HG03159 (cell line): ENCODE measurements around the gene TMC7.
A peak's percentile ranks its signal among the peaks of the same experiment; 100 is the strongest.

Experiments used
- ATAC-seq: cut with Tn5 transposase; IDR thresholded peaks from one replicate; pipeline ENCODE4 v1.9.1; 2021; ENCODE audit warnings: mild to moderate bottlenecking, moderate library complexity; ENCODE audit not compliant: unreplicated experiment

The TMC7 gene

DNA sequence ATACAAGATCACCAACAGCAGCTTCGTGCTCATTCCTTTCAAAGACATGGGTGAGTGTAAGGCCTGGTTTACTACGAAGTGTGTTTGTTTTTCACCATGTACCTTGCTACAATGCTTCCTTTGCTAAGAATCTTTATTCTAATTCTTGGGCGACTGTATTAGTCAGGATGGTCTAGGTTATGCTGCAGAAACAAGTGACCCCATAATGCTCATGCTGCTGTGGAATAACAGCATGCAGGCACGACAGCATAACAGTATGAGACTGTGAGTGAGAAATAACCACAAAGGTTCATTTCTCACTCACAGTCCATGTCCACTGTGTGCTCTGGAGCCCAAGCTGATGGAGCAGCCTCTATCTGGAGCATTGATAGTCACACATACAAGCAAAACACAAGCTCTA lies 38.0 kb downstream of the TMC7 start:
- no peak for ATAC-seq

DNA sequence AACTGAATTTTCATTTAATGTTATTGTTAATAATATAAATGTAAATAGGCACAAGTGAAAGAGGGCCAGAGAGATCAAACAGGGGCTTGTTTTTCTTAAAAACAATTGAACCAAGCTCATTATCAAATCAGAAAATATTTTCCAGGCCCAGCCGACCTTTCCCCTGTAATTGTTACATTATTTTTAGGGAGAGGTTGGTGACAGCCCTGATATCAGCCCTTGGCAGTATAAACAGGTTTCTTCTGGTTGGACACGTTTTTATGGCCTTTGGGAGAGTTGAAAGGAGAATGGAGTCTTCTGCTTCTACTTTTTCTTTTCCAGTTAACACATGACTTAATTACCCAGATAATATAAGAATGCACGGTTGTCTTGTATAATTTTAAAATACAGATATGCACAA lies 43.7 kb downstream of the TMC7 start:
- no peak for ATAC-seq

DNA sequence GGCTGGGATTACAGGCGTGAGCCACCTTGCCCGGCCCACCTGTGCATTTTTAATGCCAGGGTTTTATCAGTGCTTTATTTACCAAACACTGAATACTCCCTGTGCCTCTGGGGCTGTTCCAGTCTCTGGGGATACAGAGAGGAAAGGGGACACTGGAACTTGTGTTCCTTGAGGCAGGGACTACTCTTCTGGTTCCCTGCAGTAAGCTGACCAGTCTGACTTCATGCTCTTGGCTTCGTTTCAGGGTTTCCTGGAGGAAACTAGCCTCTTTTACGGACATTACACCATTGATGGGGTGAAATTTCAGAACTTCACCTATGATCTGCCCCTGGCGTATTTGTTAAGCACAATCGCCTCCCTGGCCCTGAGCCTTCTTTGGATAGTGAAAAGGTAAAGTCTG lies 46.2 kb downstream of the TMC7 start:
- no peak for ATAC-seq

DNA sequence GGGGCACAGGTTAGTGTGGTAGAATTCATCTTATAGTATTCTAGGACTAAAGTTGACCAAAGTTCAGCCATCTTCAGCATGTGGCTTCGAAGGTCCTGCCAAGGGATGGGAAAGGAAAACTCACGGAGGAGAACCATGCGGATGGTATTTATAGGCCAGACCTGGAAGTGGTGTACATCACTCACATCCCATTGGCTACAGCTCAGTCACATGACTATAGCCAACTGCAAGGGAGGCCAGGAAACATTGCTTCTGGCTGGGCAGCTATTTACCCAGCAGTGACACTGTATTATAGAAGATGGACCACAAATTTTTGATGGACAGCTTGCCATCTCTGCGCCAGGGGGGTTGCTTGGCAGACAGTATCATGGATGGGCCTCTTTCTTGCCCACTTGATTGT lies 48.0 kb downstream of the TMC7 start:
- no peak for ATAC-seq

DNA sequence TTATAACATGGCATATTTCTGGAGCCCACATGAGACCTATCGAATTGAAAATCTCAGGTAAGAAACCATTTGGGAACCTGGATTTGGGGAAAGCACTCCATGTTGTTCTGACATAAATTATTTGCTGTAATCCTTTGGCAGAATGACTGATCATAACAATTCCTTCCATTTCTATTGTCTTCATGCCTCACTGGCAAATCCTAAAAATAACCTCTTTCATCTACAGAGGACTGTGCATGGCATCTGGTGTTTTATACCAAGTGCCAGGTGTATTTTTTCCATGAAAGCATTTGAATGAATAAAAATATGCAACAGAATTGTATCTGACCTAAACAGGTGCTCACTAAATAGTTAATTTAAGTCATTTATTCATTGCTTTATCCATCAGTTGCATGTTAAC lies 50.0 kb downstream of the TMC7 start:
- ATAC-seq, result no peak

DNA sequence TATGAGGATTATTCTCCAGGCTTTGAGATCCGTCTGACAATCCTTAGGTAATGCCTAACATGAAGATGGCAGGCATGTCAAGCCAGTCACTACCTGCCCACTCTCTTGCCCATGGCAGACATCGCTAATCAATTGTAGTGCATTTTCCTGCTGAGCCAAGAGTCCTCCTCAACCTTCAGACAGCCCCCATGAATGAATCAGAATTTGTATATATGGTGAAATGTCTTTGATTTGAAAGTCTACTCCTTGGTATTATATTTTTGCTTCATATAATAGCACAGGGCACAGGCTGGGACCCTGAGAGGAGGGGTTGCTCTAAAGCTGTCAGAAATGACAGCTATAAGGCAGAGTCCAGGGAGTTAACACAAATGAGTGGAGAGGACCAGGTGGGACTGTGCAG lies 56.7 kb downstream of the TMC7 start:
- no peak for ATAC-seq

DNA sequence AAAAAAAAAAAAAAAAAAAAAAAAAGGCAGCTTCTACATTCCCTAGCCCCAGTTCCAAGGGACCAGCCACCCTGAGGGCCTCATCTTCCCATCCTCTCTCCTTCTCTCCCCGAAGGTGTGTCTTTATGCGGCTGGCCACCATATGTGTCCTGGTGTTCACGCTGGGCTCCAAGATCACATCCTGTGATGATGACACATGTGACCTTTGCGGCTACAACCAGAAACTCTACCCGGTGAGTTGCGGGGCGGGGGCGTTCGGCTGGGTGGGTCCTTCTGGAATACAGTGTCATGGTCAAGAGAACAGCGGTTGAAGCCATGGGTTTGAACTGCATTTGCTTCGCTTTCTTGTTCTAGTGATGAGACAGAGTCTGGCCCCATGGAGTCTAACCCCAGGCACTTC lies 61.0 kb downstream of the TMC7 start:
- no peak for ATAC-seq

DNA sequence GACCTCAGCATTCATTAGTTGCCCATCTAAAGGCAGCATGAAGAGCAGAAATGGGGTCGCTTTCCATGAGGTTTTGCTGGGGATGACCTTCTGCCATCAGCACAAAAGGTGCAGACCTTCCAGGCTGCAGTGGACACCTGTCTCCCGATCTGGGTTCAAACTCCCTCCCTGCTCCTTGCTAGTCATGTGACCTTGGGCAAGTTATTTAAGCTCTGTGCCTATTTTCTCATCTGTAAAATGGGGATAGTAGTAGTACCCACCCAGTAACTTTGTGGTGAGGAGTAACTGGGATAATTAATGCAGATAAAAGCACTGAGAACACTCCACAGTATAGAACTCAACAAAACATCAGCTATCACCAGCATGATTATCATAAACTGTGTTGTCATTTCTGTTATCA lies 62.3 kb downstream of the TMC7 start:
- ATAC-seq, result no peak

DNA sequence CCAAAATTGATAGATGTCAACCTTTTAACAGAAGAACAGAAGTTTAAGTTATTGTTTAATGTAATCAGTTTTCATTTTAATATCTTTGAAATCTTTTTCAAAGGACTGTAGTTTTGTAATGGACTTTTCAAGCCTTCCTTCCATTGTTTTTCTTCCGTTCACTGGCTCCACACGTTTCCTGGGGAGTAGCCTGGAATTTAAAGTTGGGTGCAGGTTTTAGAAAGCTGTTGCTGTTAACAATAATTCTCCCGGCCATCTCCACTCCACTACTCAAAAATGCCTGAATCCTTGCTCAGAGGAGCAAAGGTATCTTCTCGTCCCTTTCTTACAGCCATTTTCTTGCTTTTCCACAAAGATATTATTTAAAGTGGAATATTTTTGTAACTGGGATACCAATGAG lies 79.0 kb downstream of the TMC7 start:
- ATAC-seq, result no peak

DNA sequence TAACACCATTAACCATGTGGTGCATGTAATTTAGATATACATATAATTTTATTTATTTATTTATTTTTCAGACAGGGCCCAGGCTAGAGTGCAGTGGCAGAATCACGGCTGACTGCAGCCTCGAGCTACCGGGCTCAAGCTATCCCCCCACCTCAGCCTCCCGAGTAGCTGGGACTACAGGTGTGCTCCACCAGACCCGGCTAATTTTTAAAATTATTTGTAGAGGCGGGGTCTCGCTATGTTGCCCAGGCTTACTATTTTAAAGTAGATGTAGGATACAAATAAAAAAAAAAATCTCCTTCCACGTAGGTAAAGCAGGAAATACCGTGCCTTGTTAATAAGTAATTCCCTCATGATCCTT lies 83.2 kb downstream of the TMC7 start:
- no peak for ATAC-seq

DNA sequence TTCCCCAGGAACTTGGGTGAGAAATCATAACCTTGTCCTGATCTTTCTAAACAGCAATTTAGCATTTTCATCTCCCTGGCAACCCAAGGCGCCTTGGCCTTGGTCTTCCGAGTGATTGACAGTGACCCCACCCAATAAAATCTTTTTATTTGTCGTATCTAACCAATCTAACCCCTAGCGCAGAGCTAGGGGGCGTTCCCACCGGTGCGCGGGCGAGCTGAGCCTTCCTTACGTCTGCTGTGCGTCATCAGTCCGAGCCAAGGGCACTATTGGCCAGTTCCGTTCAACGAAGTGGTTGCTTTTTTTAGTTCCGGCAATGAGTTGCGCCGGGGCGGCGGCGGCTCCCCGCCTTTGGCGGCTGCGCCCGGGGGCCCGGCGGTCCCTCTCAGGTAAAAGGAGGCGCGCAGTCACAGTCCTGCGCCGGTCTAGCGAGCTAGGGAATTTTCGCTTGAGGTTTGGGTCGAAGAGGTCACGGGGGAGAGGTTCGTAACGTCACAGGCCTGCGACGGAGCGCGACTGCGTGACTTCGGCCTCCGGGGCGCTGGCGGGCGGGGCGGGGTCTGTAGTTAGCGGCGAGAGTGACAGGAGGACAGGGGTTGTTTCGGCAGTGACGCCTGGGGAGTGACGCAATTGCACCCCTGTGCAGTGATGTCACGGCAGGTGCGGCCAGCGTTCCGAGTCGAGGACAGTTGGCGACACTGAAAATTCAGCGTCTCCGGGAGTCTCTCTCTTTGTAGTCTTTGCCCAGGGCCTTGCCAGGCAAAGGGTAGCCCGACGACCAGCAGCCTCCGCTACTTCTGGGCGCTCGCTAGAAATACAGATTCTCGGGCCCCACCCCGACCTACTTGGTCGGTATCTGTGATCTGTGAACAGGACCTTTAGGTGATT lies 83.9 kb downstream of the TMC7 start, which contains the start of gene COQ7:
Gene COQ7 (plus strand): TSS at position 266 of the 888 bp plus-strand sequence. CDS start 51 bp downstream, at position 317.
- peak; percentile 89 for ATAC-seq

DNA sequence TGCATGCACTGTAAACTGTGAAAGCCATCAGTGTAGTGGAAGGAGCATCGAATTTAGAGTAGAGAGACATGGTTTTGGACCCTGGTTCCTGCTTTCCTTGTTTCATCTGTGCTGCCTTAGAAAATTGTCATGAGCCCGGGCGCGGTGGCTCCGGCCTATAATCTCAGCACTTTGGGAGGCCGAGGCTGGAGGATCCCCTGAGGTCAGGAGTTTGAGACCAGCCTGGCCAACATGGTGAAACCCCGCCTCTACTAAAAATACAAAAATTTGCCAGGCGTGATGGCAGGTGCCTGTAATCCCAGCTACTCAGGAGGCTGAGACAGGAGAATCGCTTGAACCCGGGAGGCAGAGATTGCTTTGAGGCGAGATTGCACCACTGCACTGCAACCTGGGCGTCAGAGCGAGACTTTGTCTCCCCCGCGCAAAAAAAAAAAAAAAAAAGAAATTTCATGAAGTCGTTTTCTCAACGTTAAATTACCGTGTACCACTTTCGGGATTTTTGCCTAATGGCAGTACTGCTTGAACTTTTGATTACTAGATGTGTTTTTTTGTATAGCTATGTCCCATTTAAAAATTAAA lies 84.6 kb downstream of the TMC7 start:
- ATAC-seq, result no peak

DNA sequence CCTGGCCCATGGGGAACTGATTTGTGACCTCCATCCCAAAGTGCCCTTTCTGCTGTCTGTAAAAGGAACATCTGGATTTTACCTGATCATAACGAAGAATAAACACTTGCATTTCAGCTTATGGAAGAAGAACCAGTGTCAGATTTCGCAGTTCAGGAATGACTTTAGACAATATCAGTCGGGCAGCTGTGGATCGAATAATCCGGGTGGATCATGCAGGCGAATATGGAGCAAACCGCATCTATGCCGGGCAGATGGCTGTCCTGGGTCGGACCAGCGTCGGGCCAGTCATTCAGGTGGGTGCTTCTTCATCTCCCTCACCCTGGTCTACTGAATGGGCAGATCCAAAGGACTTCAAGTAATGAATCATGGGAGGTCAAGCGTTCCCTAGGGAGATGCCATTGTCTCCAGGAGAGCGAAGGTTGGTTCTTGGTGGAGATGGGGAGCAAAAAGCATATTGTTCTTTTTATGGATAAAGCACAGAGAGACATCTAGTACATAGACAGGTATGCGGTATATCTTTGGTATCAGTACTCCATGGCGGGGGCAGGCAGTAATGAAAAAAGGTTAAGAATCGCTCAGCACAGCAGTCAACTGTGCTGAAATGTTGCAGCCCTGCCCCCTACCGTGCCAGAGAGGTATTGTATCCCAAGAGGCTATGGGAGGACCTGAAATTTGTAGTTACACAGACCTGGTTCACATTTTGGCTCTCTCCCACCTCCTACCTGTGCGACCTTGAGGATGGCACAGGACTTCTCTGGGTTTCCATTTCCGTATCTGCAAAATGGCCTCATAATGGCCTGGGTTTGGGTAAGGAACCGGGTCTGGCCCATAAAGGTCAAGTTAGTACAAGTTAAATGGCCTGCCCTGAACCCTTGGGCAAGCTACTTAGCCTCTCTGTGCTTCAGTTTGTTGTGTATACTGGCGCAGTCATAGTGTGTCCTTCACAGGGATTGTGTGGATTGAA lies 88.4 kb downstream of the TMC7 start:
- no peak for ATAC-seq

DNA sequence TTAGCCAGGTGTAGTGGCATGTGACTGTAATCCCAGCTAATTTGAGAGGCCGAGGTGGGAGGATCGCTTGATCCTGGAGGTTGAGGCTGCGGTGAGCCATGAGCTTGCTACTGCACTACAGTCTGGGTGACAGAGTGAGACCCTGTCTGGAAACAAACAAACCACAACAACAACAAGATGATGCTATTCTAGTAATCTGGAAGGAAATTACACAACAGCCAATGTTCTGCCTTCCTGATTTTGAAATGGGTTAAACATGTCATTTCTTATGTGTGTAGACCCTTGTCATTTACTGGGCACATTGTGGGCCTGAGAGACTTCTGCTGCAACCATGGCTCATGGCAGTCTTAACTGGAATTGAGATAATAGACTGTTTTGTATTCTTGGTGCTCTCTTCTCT lies 89.6 kb downstream of the TMC7 start:
- no peak for ATAC-seq

DNA sequence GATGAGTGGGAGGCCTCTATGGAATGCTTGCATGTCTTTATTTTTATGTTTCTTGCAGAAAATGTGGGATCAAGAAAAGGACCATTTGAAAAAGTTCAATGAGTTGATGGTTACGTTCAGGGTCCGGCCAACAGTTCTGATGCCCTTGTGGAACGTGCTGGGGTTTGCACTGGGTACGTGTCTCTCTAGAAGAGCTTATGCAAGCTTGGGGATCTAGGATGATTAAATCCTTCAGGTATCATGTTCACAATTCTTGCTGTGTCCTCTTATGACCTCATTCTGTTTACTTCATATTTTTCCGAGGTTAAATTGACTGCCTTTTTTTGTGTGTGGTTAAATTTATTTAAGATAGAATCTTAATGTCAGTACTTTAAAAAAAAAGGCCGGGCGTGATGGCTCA lies 90.1 kb downstream of the TMC7 start:
- no peak for ATAC-seq

DNA sequence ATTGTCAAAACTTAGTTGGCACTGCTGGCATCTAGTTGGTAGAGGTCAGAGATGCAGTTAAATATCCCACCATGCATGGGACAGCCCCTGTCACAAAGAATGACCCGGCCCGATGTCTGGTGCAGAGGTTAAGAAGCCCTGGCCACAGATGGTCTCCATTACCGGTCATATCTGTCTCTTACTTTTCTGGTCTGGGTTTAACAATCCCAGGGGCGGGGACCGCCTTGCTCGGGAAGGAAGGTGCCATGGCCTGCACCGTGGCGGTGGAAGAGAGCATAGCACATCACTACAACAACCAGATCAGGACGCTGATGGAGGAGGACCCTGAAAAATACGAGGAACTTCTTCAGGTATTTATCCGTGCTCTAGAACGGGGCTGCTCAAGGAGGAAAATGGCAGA lies 91.8 kb downstream of the TMC7 start:
- no peak for ATAC-seq

DNA sequence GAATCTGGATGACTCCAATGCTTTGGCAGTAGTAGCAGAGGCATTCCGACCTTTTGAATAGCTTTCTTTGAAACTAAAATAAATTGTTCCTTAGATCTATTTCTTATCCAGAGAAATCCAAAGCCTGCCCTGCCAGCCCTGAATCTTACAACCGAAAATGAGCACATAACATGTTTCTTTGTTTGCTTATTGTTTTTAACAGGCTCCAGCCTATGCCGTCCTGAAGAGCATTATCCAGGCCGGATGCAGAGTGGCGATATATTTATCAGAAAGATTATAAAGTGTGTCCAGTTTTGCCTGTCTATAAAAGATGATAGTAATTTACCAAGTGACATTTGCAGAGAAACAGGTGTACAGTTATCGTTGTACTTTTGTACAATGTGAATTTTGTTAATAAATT lies 94.1 kb downstream of the TMC7 start:
- ATAC-seq, result no peak

DNA sequence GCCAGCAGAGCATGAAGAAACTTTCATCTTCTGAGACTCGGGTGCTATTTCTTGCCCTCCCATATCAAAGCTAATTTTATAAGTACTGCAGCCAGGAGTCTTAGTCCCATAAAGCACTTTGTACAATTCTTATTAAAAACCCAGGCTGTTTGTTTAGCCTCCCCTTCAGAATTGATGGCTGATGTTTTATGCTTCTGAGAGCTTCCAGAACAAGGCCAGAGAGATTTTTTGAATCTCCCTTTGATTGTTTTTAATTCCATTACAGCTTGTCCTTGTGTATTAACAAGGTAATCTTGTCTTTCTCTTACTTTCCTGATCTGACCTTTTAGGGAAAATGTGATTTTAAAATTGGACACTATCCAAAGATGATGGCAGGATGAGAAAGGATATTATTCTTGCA lies 99.9 kb downstream of the TMC7 start:
- no peak for ATAC-seq

DNA sequence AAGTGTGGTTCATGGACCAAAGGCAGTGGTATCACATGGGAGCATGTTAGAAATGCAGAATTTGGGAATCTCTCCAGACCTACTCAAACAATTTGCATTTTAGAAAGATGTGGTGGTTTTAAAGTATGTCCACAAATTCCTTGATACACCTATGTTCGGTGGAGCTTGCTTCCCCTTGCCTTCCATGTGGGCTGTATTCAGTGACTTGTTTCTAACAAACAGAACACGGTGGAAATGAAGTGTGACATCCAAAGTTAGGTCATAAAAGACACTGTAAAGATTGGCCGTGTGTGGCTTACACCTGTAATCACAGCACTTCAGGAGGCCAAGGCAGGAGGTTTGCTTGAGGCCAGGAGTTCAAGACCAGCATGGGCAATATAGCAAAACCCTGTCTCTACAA lies 100.4 kb downstream of the TMC7 start:
- no peak for ATAC-seq

DNA sequence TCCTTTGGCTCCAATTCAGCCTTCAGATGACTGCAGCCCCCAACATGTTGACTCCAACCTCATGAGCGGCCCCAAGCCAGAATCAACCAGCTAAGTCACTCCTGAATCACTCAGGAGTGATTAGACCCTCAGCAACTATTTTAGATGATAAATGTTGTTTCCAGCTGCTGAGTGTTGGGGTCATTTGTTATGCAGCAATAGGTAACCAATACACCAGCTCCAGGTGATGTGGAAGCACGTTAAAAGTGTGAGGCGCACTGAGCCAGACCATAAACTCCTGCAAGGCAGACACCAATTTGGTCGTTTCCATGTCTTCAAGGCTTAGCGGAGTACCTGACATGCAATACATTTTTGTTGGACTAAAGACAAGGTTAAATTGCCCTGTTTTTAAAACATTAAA lies 101.1 kb downstream of the TMC7 start:
- no peak for ATAC-seq

DNA sequence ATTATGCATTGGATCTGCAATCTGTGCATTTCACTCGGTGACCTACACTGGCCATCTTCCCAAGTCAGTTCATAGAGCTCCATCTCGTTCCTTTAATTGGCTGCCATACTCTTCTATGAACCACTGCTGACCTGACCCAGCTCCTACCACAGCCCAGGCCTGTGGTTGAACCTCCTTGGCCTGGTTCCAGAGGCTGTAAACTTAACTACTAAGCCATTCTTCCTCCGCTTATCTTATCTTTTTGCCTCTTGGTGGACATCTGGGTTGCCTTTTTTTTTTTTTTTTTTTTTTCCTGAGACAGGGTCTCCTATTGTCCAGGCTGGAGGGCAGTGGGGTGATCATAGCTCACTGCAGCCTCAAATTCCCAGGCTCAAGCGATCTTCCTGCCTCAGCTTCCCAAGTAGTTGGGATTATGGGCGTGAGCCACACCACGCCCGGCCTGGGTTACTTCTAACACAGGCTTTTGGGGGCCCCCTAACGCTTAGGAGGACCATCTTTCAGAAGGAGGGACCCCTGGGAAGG lies 102.0 kb downstream of the TMC7 start:
- no peak for ATAC-seq
